HFF-Myc (cell line): ENCODE data around the gene PTPRM.

Experiments used
- DNase-seq: peaks from one replicate; pipeline ENCODE4 v3.0.0-alpha.2; 2011; ENCODE audit warnings: low read depth; ENCODE audit errors: extremely low read depth
- H3K4me3 ChIP-seq: replicated peaks from 2 replicates; pipeline ENCODE4 v1.5.1; 2011; ENCODE audit warnings: low read depth, mild to moderate bottlenecking, control low read depth, low read length
- TF ChIP-seq, protein P1 (sequence below): IDR thresholded peaks from 2 replicates; pipeline ENCODE4 v1.5.1; 2012; ENCODE audit warnings: mild to moderate bottlenecking, low read depth, low read length, control low read depth; ENCODE audit errors: missing control alignments

Gene PTPRM

DNA sequence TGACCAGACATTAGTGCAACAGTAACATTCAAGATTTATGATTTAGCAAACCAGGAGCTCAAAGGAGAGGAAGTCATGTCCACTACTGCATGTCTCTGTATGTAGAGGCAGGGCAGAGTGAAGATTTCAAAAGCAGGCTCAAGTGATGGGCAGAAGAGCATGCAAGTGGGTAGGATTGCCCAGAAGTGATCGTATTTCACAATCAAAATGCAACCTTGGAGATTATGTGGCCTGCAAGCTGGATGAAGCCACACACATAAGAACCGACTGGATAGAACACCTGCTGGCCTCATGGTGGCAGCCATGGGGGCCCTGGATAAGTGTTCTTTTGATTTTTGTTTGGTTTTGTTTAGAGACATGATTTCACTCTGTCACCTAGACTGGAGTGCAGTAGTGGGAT is 755.4 kb downstream of the PTPRM start:
- no peak overlapping the region for H3K4me3 ChIP-seq
- DNase-seq: no peak
- TF ChIP-seq, protein P1, sequence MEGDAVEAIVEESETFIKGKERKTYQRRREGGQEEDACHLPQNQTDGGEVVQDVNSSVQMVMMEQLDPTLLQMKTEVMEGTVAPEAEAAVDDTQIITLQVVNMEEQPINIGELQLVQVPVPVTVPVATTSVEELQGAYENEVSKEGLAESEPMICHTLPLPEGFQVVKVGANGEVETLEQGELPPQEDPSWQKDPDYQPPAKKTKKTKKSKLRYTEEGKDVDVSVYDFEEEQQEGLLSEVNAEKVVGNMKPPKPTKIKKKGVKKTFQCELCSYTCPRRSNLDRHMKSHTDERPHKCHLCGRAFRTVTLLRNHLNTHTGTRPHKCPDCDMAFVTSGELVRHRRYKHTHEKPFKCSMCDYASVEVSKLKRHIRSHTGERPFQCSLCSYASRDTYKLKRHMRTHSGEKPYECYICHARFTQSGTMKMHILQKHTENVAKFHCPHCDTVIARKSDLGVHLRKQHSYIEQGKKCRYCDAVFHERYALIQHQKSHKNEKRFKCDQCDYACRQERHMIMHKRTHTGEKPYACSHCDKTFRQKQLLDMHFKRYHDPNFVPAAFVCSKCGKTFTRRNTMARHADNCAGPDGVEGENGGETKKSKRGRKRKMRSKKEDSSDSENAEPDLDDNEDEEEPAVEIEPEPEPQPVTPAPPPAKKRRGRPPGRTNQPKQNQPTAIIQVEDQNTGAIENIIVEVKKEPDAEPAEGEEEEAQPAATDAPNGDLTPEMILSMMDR: no peak

DNA sequence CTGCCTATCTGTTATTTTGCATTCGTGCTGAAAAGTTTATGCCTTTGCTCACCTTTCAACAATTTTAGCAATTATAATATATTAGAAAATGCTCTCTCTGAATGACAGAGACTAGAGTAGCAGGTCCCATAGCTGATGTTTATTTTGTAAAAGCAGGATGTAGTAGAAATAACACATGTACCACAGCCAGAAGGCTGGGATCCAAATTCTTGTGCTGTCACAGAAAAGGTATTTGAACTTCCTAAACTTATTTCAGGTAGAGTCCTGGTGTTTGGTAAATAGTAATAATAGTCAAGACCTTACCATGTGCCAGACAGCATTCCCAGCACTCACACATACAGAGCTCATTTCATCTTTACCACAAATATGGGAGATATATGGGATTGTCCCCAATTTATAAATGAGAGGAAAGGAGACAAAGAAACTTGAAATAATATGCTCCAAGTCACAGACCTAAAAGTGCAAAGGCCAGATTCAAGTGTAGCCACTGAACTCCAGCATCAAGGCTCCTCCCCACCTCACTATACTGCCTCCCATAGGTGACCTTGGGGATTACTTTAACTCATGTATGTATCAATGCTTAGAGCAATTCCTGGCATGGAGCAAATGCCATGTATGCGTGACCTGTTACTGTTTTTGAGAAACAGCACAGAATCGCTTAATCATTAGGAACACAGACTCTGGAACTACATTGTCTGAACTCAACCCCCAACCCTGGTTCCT is 757.4 kb downstream of the PTPRM start:
- DNase-seq: no peak
- H3K4me3 ChIP-seq: no peak overlapping the region
- TF ChIP-seq, protein P1: no peak

DNA sequence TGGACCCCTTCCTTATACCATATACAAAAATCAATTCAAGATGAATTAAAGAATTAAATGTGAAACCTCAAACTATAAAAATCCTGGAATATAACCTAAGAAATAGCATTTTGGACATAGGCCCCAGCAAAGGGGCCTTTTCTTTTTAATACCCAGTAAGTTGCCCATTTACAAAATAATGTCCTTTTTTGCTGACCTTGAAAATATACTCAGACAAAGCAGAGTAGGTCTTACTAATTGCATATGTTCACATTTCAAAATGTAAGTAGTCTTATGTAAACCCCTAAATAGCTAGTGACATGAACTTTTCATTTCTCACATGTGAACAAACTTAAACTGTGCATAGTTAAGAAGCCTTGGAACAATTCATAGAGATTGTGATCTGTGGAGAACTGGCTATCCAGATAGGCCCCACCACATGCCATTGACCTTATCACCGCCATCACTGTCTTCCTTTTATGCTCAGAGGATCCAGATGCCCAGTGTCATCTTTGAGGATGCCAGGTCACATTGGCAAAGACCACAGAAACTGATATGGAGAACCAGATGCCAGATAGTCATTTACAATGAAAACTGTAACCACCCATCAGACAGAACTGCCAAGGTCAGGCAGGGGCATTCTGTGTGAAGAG is 759.8 kb downstream of the PTPRM start:
- no peak for DNase-seq
- TF ChIP-seq, protein P1: no peak
- no peak overlapping the region for H3K4me3 ChIP-seq

DNA sequence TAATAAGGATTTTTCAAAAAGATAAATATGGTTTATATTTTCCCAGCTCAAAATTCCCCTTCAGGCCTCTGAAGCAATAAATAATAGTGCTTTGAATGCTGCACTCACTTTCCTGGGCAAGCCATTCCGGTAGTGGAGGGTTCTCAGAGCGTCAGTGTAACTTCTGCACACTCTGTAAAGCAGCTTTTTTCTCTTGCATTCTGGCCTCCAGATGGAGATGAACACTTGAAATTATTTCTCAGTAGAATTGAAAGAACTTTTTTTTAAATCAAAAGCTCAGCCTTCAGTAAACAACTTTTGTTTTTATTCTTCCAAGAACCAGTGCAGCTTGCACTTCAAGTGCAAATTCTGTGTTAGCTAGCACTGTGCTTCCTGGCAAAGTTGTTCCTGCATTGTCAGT is 761.0 kb downstream of the PTPRM start:
- H3K4me3 ChIP-seq: no peak overlapping the region
- no peak for DNase-seq
- TF ChIP-seq, protein P1: no peak

DNA sequence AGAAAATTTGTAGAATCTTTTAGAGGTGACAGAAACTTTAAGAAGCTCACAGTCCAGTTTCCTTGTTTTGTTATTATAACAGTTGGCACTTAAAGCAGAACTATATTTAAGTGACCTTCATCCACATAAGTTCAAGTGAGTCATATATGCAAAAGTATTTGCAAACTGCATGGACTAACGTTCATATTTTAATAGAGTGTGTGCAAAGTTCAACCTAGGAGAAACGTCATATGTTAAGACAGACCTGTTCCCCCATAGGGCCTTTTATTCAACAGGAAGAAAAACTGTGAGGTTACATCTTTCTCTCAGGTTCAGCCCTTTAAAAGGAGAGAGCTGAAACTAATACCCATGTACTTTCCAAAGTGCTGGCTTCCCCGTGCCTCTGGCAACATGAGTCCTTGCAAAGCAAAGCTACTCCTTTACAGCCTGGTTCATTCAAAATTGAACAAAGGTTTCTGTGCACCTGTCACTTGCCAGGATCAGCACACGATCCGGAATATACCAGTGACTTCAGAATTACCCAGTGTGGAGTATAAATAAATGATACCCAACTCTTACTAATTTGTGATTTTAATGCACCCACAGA is 762.2 kb downstream of the PTPRM start:
- H3K4me3 ChIP-seq: no peak overlapping the region
- TF ChIP-seq, protein P1: no peak
- peak; percentile 12 for DNase-seq

DNA sequence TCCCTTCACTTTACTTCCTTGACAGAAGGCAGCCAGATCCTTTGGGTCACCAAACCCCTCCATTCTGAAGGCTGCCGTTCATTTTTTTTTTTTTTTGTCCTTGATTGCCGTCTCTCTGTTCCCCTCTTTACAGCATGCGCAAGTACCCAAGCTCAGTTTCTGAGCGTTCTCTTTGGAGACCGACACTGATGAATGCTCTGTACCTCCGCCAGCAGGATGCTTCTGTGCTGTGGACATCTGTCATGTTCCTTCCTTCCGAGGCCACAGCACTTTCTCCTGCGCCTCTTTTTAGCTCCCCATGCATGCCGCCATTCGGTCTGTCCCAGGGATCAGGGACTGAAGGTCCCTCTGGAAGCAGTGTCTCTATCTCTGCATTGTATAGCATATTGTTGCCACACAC is 763.5 kb downstream of the PTPRM start:
- no peak for DNase-seq
- H3K4me3 ChIP-seq: no peak overlapping the region
- TF ChIP-seq, protein P1: no peak
